Kidney tubule cell (primary cell): ENCODE data around the gene PTPN22.
"Not testable (repeated sequence)": the region's sequence is repeated elsewhere in the genome, so short reads cannot be mapped to it uniquely, and the experiment has no call there.

ENCODE experiments used
- DNase-seq: peaks from one replicate; pipeline ENCODE4 v3.0.0-alpha.2; 2018; ENCODE audit warnings: low spot score

Gene PTPN22

GRCh38 chr1:113852694-113853093, 18.8 kb downstream of the PTPN22 start:
- DNase-seq: not testable (repeated sequence)

GRCh38 chr1:113850127-113850796, 21.2 kb downstream of the PTPN22 start:
- no peak for DNase-seq

- DNase-seq: no peak
Observed at GRCh38 chr1:113849072-113849471, 22.4 kb downstream of the PTPN22 start.

GRCh38 chr1:113846391-113847035, 25.0 kb downstream of the PTPN22 start:
- DNase-seq: no peak

- no peak for DNase-seq
Observed at GRCh38 chr1:113836534-113836933, 35.0 kb downstream of the PTPN22 start.

GRCh38 chr1:113835686-113836290, 35.7 kb downstream of the PTPN22 start:
- DNase-seq: peak; percentile 51

- peak; percentile 12 for DNase-seq
Observed at GRCh38 chr1:113834716-113835115, 36.8 kb downstream of the PTPN22 start.

- DNase-seq: no peak
Observed at GRCh38 chr1:113830039-113830438, 41.5 kb downstream of the PTPN22 start.

GRCh38 chr1:113821916-113822315, 49.6 kb downstream of the PTPN22 start:
- DNase-seq: no peak

GRCh38 chr1:113818578-113818977, 52.9 kb downstream of the PTPN22 start:
- DNase-seq: no peak

GRCh38 chr1:113813218-113813617, 58.3 kb downstream of the PTPN22 start:
- DNase-seq: no peak

GRCh38 chr1:113812661-113813135, 58.8 kb downstream of the PTPN22 start:
- no peak for DNase-seq

GRCh38 chr1:113811888-113812660, 59.4 kb downstream of the PTPN22 start, which contains the start of gene RSBN1:
TSS of gene RSBN1 (minus strand) at chr1:113812476. CDS start at chr1:113812412, 64 bp downstream.
- peak; percentile 100 for DNase-seq

- DNase-seq: peak; percentile 22
Observed at GRCh38 chr1:113811156-113811887, 60.2 kb downstream of the PTPN22 start.

- DNase-seq: peak; percentile 37
Observed at GRCh38 chr1:113809670-113810602, 61.6 kb downstream of the PTPN22 start.

- DNase-seq: no peak
Observed at GRCh38 chr1:113808450-113809195, 62.9 kb downstream of the PTPN22 start.

- DNase-seq: no peak
Observed at GRCh38 chr1:113805639-113806038, 65.9 kb downstream of the PTPN22 start.

GRCh38 chr1:113805256-113805531, 66.3 kb downstream of the PTPN22 start:
- DNase-seq: no peak

GRCh38 chr1:113804421-113805255, 66.9 kb downstream of the PTPN22 start:
- DNase-seq: peak; percentile 59
